ENCODE data around the gene FAM222A.

- TF ChIP-seq CTCF (conservative IDR thresholded peaks at IDR 0.05; ENCODE audit: low read depth, low read length) = no peak
- TF ChIP-seq EZH2 (IDR thresholded peaks at IDR 0.05; ENCODE audit: borderline replicate concordance, low read depth, low read length, poor library complexity, severe bottlenecking) = no peak
Measured at GRCh38 chr12:109793411-109793810, 79.8 kb downstream of the FAM222A start.
